GM19240 (cell line): ENCODE results near the gene CTRB1.

Source experiments
- DNase-seq: peaks from one replicate; pipeline ENCODE4 v3.0.0; 2011; ENCODE audit warnings: low spot score; ENCODE audit not compliant: insufficient read length

CTRB1 gene

GRCh38 chr16:75225092-75225491 is 6.3 kb downstream of the CTRB1 start:
- DNase-seq: no peak

GRCh38 chr16:75225678-75226515 is 7.1 kb downstream of the CTRB1 start:
- DNase-seq: no peak

- DNase-seq: no peak
Measured at GRCh38 chr16:75226550-75227360, 8.0 kb downstream of the CTRB1 start.

GRCh38 chr16:75227361-75228142 is 8.8 kb downstream of the CTRB1 start:
- DNase-seq: no peak

GRCh38 chr16:75228143-75228976 is 9.6 kb downstream of the CTRB1 start:
- no peak for DNase-seq

GRCh38 chr16:75229172-75230031 is 10.6 kb downstream of the CTRB1 start:
- DNase-seq: no peak

GRCh38 chr16:75230471-75231110 is 11.8 kb downstream of the CTRB1 start:
- no peak for DNase-seq

GRCh38 chr16:75231570-75231969 is 12.8 kb downstream of the CTRB1 start:
- no peak for DNase-seq

GRCh38 chr16:75233611-75233938 is 14.8 kb downstream of the CTRB1 start:
- DNase-seq: no peak

GRCh38 chr16:75234856-75235696 is 16.3 kb downstream of the CTRB1 start:
- no peak for DNase-seq

- no peak for DNase-seq
Measured at GRCh38 chr16:75235721-75236193, 17.0 kb downstream of the CTRB1 start.

- no peak for DNase-seq
Measured at GRCh38 chr16:75236232-75236631, 17.4 kb downstream of the CTRB1 start.

GRCh38 chr16:75236736-75237397 is 18.1 kb downstream of the CTRB1 start:
- no peak for DNase-seq

GRCh38 chr16:75237398-75238131 is 18.8 kb downstream of the CTRB1 start:
- no peak for DNase-seq

GRCh38 chr16:75238132-75238852 is 19.5 kb downstream of the CTRB1 start:
- DNase-seq: no peak

GRCh38 chr16:75238853-75239541 is 20.2 kb downstream of the CTRB1 start:
- no peak for DNase-seq
